GM18861 (cell line): Measurements from ENCODE around the gene LRR1.
"Not testable (repeated sequence)": the region's sequence is repeated elsewhere in the genome, so short reads cannot be mapped to it uniquely, and the experiment has no call there.

Experiments used
- ATAC-seq: cut with Tn5 transposase; IDR thresholded peaks from one replicate; pipeline ENCODE4 v1.9.1; 2021; ENCODE audit not compliant: unreplicated experiment

LRR1 gene

DNA sequence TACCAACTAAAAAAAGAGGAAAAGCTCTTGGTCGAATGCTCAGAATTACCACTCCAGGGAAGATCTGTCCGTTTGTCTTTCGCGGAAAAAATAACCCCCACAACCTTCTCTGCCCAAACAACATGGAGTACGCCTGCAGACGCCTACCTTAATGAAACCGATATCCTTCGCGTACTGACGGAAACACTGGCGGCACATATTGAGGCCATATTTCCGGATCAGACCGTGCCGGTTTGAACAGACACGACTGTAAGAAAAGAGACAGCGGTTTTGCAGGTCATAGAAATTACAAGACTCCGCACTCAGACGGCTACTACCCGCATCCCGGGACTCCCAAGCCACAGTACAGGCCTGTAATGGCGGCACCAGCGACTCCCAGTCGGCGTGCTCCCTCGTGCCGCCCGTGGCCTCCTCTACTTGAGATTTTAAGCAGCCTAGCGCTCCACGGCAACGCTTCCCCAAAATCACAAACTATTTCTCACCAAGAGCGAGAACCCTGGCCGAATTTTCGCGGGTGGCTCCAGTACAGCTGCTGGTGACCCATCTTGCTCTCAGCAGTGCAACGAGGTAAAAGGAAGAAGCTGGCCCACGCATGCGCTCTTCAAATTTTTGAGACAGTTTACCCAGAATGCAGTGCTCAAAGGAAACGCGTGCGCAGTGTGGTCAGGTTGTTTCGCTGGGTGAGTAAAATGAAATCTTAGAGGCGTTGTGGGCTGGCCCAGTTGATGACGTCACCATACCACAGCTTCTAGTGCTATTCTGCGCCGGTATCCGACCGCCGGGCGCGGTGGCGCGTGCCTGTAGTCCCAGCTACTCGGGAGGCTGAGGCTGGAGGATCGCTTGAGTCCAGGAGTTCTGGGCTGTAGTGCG is 12.7 kb upstream of the LRR1 start, which contains the start of gene RPS29:
Gene RPS29, minus strand, starts transcription at position 578 of the 870 bp plus-strand sequence. Its CDS starts 34 bp downstream, at position 544.
- ATAC-seq: peak; percentile 91

DNA sequence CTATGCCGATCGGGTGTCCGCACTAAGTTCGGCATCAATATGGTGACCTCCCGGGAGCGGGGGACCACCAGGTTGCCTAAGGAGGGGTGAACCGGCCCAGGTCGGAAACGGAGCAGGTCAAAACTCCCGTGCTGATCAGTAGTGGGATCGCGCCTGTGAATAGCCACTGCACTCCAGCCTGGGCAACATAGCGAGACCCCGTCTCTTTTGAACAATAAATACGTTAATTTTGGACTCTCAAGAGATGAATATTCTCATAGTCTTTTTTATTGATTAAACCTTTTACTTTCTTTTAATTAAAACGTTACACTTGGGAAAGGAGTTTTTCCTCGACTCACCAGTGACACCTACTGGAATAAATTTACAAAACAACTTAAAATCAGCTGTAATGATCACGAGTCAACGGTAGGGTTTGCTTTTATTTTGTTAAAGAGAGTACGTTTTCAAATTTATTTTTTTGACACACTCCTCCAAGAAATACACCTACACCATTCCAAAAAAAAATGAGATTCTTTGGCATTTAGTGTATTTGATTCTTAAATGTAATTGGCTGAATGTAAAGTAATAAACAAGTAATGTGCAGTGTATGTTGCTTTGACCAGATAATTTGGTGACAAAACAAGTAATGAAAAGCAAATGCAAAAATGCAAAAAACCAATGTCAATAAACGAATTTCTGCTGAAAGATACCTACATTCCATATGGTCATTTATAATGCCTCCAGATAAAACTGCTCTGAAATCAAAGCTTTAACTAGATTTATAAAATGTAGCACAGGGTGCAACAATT is 11.9 kb upstream of the LRR1 start:
- ATAC-seq: peak; percentile 30

DNA sequence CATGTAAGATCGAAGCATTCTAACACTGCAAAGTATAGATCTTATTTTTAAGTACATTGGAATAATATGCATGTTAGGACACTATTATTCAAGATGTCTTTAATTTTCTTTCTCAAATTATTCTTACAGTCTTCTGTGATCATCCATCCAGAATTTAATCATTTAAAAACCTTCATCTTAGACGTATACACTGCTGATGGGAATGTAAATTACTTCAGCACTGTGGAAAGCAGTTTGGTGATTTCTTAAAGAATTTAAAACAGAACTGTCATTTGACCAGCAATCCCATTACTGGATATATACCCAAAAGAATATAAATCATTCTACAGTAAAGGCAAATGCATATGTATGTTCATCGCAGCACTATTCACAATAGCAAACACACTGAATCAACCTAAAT is 9.4 kb upstream of the LRR1 start:
- ATAC-seq: no peak

DNA sequence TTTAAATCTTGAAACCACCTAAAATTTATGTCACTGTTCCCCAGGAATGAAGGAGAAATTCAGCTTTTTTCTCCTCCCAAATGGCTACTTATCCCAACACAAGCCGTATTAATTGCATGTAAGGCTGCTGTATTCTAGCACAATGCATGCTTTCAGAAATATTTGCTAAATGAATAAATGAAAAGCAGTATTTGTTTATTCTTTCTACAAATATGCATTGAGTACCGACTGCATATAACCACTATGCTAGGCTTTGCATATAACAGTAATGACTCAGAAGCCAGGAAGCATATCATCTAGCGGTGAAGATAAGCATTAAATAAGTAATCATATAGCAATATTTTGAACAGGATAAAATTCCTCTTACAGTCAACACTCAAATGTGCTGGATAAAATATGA is 5.7 kb upstream of the LRR1 start:
- ATAC-seq: no peak

DNA sequence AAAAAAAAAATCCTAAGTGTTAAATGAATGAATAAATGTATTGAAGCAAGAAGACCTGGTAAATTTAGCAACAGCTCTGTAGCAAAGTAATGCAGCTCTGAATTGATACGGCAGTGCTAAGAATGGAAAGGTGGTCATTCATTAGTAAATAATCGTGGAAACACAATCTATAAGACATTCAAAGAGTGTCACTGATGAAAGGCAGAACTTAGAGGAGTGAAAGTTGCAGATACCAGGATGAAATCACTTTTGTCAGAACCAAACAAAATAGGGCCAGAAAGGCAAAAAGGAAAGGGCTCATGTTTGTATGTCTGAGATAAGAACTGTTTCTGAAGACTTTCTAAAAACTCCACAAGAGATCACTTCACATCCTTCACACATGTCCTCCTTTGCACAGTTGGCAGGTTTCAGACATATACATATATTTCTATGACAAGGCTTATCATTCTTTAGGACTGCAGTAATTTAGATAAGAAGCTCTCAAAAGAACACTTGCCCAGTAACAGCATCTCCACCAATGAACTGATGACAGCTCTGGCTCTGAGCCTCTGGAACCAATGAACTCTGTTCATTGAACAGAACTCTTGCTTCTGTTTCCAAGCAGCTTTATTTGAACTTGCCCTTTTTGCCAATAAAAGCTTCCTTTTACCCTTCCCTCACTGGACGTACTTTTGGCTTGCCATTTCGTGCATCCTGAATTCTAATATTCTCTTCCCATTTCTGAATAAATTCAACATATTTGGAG is 4.2 kb upstream of the LRR1 start:
- ATAC-seq: peak; percentile 25

DNA sequence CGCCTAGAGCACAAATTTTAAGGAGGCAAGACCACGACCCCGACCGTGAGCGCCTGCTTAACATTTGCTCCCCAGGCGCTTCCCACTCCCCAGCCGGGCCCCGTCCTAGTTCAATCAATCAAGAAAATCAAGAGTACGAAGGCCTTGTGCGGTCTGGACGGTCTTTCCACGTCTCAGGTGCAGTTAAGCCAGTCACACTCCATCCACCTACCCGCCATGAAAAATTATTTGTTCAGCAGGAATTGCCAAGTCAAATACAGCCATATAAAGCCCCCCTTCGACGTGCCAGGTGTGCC is 603 bp upstream of the LRR1 start:
- ATAC-seq: no peak

DNA sequence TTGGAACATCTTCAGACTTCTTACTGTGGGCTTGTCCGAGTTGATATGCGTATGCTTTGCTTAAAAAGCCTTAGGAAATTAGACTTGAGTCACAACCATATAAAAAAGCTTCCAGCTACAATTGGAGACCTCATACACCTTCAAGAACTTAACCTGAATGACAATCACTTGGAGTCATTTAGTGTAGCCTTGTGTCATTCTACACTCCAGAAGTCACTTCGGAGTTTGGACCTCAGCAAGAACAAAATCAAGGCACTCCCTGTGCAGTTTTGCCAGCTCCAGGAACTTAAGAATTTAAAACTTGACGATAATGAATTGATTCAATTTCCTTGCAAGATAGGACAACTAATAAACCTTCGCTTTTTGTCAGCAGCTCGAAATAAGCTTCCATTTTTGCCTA is 8.8 kb downstream of the LRR1 start:
- ATAC-seq: no peak

DNA sequence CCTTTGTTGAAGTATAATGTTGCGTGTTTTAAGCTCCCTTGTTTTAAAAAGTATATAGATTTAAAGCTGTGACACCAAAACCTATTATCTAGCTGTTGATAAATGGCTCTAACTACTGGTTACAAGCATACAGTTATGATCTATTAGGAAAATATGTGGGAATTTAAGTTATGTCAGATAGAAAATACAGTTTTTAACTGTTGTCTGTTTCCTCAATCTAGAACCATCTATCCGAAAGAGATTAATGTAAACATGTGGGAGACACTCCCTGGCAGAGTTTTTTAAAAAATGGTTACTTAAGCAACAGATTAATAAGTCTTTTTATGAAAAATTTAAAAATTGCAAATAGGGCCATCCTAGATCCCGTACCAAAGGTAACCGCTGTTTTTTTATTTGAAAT is 13.5 kb downstream of the LRR1 start:
- ATAC-seq: no peak

DNA sequence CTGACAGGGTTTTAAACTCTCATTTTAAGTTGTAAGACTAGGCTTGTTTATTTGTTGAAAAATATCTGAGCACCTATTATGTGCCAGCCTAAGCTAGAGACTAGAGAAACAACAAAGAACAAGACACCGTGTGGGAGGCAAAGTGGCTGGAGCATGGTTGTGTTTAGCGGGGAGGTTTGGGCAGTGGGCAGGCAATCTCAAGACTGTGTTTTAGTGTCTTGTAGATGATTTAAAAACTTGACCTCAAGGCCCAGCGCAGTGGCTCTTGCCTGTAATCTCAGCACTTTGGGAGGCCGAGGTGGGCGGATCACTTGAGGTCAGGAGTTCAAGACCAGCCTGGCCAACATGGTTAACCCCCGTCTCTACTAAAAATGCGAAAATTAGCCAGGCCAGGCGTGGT is 13.9 kb downstream of the LRR1 start:
- ATAC-seq: no peak

DNA sequence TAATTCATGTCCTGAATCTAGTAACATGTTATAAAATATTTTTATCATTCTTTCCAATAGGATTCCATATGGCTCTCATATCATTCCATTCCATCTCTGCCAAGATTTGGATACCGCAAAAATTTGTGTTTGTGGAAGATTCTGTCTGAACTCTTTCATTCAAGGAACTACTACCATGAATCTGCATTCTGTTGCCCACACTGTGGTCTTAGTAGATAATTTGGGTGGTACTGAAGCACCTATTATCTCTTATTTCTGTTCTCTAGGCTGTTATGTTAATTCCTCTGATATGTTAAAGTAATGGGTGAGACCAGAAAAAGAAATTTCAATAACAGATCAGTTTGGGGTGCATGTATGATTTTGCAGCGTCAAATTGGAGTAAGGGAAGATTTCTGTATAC is 15.5 kb downstream of the LRR1 start:
- no peak for ATAC-seq

DNA sequence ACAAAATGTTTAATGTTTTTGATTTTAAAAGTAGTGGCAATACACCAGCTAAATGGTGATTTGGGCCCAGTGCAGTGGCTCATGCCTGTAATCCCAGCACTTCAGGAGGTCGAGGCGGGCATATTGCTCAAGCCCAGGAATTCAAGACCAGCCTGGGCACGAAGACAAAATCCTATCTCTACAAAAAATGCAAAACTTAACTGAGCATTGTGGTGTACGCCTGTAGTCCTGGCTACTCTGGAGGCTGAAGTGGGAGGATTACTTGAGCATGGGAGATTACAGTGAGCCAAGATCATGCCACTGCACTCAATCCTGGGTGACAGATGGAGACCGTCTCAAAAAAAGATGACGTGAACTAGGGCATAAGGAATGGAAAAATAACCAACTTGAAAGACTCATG is 17.0 kb downstream of the LRR1 start:
- ATAC-seq: no peak

DNA sequence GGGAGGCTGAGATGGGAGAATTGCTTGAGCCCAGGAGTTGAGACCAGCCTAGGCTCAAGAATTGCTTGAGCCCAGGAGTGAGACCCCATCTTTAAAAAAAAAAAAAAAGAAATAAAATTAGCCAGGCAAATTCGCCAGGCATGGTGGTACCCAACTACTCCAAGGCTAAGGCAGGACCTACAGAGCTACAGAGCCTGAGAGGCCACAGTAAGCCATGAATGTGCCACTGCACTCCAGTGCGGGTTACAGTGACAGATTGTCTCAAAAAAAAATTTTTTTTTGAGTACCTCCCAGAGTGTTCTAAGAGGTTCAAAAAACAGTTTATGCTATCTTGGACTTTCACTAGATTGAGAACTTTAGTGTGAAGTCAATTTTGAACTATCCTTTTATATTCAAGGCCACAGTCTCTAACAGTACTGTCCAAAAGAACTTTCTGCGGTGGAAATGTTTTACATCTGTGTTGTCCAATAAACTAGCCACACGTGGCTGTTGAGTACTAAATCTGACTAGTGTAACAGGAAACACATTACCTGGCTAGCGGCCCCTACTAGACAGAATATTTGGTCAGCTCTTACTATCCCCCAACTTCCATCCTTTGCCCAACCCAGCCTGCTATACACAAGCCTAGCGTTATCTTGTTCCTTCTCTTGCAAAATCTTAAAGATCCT is 19.2 kb downstream of the LRR1 start:
- ATAC-seq: no peak

DNA sequence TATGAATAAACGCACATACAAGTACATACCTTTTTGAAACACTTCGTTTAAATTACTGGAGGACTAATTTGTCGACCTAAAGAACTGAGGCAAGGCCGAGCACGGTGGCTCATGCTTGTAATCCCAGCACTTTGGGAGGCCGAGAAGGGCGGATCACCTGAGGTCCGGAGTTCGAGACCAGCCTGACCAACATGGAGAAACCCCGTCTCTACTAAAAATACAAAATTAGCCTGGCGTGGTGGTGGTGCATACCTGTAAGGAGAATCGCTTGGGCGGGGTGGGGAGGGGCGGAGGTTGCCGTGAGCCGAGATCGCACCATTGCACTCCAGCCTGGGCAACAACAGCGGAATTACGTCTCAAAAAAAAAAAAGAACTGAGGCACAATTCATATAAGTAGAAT is 20.5 kb downstream of the LRR1 start:
- ATAC-seq: not testable (repeated sequence)

DNA sequence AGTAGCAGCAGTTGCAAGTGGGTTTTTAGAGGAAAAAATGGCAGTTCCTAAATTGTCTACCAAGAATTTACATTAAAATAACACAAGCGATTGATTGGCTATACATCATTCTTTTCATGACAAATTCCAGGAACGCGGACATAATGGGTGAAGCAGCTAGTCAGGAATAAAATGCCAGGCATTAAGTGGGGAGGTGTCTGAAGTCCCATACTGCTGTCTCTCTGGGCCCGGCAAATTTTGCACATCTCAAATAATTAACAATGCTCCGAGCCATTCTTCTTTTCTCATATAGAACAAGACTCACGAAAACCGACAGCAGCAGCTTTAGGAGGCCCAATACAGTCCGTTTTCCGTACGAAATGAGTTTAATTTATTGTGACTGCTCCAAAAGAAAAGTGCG is 21.0 kb downstream of the LRR1 start:
- ATAC-seq: no peak

DNA sequence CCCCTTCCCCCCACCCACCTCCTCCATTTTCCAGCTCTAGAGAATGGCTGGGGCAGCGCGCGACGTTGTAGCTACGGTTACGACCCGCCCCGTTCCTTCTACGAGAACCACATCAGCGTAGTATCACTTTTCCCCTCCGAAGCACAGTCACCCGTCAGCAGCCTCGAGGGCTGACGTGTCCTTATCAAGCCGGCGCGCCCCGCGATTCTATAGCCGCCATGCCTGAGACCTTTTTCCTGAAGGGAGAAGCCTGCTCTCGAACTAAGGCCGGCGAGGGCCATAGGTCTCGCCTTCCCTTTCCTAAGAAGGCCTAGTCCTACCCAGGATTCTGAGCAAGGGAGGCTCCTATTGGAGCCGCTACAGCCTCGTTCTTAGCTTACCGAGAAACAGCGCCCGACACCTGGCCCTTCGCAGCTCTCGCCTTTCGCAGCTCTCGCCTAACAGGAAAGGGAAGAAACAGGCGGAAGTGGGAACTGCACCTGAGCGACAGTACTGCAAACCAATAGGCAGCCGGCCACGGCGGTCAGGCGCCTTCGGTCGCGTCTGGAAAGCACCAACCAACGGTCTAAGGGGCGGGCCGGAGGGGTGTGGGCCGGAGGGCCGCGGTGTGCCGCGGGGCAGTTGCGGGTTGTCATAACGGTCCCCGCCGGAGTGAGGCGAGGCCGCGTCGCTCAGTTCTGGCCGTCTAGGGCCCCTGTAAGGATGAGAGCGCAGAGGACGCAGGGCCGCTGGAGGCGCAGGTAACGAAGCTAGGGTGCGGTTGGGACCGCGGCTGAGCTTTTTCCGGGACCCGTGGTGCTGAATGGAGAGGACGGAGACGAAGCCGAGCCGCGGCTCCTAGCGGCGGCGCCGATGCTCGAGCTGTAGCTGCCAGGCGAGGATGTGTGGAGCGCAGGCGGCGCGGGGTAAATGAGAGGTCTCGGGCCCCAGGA is 21.7 kb downstream of the LRR1 start, which contains the start of the genes MGAT2 and RPL36AL:
Gene MGAT2, plus strand, starts transcription at position 618 of the 932 bp plus-strand sequence. CDS start 470 bp downstream, outside the sequence.
Gene RPL36AL, minus strand, starts transcription at position 445 of the 932 bp plus-strand sequence. CDS start 1,522 bp downstream, outside the sequence.
- ATAC-seq: peak; percentile 90

DNA sequence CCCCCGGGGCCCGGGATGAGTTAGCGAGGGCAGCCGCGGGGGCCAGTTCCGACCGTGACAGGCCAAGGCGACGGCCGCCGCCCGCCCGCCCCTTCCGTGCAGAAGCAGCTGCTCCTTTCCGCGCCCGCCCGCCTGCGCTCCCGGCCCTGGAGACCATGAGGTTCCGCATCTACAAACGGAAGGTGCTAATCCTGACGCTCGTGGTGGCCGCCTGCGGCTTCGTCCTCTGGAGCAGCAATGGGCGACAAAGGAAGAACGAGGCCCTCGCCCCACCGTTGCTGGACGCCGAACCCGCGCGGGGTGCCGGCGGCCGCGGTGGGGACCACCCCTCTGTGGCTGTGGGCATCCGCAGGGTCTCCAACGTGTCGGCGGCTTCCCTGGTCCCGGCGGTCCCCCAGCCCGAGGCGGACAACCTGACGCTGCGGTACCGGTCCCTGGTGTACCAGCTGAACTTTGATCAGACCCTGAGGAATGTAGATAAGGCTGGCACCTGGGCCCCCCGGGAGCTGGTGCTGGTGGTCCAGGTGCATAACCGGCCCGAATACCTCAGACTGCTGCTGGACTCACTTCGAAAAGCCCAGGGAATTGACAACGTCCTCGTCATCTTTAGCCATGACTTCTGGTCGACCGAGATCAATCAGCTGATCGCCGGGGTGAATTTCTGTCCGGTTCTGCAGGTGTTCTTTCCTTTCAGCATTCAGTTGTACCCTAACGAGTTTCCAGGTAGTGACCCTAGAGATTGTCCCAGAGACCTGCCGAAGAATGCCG is 22.6 kb downstream of the LRR1 start:
- peak; percentile 6 for ATAC-seq

DNA sequence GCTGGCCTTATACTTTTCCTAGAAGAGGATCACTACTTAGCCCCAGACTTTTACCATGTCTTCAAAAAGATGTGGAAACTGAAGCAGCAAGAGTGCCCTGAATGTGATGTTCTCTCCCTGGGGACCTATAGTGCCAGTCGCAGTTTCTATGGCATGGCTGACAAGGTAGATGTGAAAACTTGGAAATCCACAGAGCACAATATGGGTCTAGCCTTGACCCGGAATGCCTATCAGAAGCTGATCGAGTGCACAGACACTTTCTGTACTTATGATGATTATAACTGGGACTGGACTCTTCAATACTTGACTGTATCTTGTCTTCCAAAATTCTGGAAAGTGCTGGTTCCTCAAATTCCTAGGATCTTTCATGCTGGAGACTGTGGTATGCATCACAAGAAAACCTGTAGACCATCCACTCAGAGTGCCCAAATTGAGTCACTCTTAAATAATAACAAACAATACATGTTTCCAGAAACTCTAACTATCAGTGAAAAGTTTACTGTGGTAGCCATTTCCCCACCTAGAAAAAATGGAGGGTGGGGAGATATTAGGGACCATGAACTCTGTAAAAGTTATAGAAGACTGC is 23.4 kb downstream of the LRR1 start:
- no peak for ATAC-seq

DNA sequence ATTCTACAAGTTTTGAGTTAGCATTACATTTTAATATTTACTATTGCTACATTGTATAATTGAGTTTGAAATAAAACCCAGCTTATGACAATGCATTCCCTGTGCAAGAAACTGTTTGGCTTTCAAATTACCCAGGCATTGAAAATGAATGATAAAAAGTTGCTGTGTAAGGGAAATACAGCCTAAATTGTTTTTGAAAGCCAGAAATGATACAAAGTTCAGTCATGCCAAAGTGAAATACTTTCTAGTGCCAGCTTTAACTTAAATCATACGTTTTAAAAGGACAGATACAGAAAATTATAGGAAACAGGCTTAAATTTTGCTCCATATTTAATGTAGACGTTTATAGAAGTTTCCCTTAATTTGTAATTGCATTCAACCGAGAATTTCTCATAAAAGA is 24.6 kb downstream of the LRR1 start:
- ATAC-seq: no peak
